Glutamatergic neuron (in vitro differentiated cells): ENCODE data around the gene RASGRP2. TPM values are rescaled to one million over a fixed set of nuclear protein-coding genes. Genes with fewer than 3 reads are reported as not detected.

Experiments
- DNase-seq: peaks from one replicate; pipeline ENCODE4 v3.0.0; 2022
- H3K27ac Mint-ChIP-seq: one replicate; pipeline ENCODE4 v1.8.0; 2020; ENCODE audit warnings: mild to moderate bottlenecking, mixed read lengths, inconsistent platforms; ENCODE audit not compliant: unreplicated experiment
- H3K27me3 Mint-ChIP-seq: one replicate; pipeline ENCODE4 v1.8.0; 2020; ENCODE audit warnings: mild to moderate bottlenecking, moderate library complexity, mixed read lengths, inconsistent platforms; ENCODE audit not compliant: unreplicated experiment
- H3K36me3 Mint-ChIP-seq: one replicate; pipeline ENCODE4 v1.8.0; 2020; ENCODE audit warnings: mild to moderate bottlenecking, mixed read lengths, inconsistent platforms; ENCODE audit not compliant: unreplicated experiment
- H3K4me1 Mint-ChIP-seq: one replicate; pipeline ENCODE4 v1.8.0; 2020; ENCODE audit warnings: mild to moderate bottlenecking, low read depth, mixed read lengths, inconsistent platforms; ENCODE audit not compliant: unreplicated experiment
- H3K4me3 Mint-ChIP-seq: one replicate; pipeline ENCODE4 v1.8.0; 2020; ENCODE audit warnings: mild to moderate bottlenecking, mixed read lengths, inconsistent platforms; ENCODE audit not compliant: unreplicated experiment
- H3K9me3 Mint-ChIP-seq: one replicate; pipeline ENCODE4 v1.8.0; 2020; ENCODE audit warnings: mild to moderate bottlenecking, moderate library complexity, mixed read lengths, inconsistent platforms; ENCODE audit not compliant: unreplicated experiment
- total RNA-seq: library from RNA; stranded (reverse); fragmentation: NEBNext Ultra II Directional; extraction: Animal tissue kit (Norgen Biotek cat#: 25700); gene quantifications from one replicate; pipeline ENCODE4 v1.2.1, GENCODE V29; 2021; ENCODE audit not compliant: unreplicated experiment
- TF ChIP-seq, protein P1 (sequence below): fragments of 200-600 bp; sonication (generic); IDR thresholded peaks from one replicate; pipeline ENCODE4 v1.5.0; 2021; ENCODE audit not compliant: partially characterized antibody, unreplicated experiment

The RASGRP2 gene
- total RNA-seq, 1 donor from 2014 or later: 2.9 TPM

DNA sequence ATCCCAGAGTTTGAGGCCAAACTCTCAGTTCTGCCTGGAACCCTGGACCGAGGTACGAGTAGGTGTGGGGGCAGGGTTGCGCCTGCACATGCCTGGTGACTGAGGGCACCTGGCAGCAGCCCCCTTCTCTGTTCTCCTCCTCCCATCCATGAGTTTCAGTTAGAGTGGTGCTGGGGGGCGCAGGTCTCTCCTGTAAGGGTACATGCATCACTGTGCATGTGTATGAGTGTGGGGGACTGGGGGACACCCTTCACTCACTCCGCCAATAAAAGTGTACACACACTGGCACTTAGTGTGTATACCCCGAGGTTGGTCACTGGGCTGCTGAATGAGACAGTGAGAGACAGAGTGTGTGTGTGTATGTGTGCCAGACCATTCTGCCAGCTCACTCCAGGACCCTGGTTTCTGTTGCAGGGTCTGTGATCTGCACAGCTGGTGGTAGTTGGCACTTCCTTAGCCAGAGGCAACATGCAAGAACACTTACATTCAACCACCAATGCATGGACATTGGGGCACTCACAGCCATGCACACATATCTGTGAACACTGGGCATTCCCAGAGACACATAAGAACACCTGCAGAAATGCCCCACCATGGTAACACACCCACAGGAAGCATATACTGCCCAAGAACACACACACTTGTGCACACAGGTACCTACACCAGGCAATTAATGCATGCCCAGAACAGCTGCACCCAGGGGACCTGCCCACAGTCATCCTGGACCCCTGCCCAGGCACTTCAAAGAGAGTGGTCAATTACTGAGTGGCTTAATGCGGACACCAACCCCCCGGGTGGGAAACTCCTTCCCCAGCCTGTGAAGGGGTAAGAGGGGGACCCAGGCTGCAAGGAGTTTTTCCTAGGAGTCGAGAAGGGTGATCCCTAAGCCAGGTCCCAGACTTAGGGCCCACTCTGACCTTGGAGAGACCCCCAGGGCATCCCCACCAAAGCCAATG lies 19.8 kb downstream of the RASGRP2 start:
- Mint-ChIP-seq H3K4me1 (peaks cover 26% of the 10 kb centered on the region), H3K4me3 (peak overlapping the region; percentile 76), H3K27me3 (peaks cover 26% of the 10 kb centered on the region), H3K9me3 (peaks cover 11% of the 10 kb centered on the region), H3K36me3 (no peaks in the 10 kb centered on the region), H3K27ac (peak overlapping the region; percentile 64)
- TF ChIP-seq, protein P1, sequence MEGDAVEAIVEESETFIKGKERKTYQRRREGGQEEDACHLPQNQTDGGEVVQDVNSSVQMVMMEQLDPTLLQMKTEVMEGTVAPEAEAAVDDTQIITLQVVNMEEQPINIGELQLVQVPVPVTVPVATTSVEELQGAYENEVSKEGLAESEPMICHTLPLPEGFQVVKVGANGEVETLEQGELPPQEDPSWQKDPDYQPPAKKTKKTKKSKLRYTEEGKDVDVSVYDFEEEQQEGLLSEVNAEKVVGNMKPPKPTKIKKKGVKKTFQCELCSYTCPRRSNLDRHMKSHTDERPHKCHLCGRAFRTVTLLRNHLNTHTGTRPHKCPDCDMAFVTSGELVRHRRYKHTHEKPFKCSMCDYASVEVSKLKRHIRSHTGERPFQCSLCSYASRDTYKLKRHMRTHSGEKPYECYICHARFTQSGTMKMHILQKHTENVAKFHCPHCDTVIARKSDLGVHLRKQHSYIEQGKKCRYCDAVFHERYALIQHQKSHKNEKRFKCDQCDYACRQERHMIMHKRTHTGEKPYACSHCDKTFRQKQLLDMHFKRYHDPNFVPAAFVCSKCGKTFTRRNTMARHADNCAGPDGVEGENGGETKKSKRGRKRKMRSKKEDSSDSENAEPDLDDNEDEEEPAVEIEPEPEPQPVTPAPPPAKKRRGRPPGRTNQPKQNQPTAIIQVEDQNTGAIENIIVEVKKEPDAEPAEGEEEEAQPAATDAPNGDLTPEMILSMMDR: no peak
- no peak for DNase-seq

DNA sequence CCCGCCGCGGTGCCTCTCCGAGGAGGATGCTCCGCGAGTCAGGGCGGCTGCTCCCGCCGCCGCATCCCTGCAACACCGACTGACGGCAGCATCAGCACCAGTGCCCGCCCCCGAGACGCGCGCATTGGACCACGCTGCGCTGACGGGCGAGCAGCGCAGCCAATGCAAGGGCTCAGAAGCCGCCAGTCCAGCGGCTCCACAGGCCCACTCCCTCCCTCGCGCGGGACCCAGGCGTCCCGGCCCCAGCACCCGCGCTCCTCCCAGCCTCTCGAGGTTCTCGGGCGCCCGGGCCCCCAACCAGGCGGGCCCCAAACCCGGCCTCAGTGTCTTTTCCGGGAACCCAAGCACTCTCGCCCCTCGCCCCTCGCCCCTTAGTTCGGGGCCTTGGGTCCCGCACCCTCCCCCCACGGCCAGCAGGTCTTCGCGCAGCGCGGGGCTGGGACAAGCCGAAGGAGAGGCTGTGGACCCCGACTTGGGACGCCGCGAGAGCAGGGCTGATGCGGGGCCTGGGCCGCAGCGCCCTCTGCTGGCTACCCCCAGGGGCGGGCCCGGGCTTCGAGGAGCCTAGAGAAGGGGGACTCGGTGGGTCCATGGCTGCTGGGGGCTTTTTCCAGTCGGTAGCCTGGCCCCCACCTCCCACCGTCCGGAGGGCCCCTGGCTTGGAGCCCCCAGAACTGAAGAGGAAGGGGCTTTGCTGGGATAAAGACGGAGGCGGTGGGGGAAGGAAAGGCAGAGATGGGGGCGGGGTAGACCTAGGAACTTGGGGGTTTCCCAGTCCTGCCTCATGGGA lies 20.6 kb downstream of the RASGRP2 start, which contains the start of gene NRXN2:
Gene NRXN2, minus strand, starts transcription at position 81 of the 790 bp plus-strand sequence. CDS start 9,498 bp downstream, outside the sequence.
- Mint-ChIP-seq H3K4me1 (peaks cover 26% of the 10 kb centered on the region), H3K9me3 (peaks cover 11% of the 10 kb centered on the region), H3K27me3 (peaks cover 26% of the 10 kb centered on the region), H3K27ac (peak within 1 kb of the TSS; percentile 64), H3K4me3 (peak within 1 kb of the TSS; percentile 89), H3K36me3 (no peaks in the 10 kb centered on the region)
- peak; percentile 93 for DNase-seq
- TF ChIP-seq, protein P1: peak; percentile 98

DNA sequence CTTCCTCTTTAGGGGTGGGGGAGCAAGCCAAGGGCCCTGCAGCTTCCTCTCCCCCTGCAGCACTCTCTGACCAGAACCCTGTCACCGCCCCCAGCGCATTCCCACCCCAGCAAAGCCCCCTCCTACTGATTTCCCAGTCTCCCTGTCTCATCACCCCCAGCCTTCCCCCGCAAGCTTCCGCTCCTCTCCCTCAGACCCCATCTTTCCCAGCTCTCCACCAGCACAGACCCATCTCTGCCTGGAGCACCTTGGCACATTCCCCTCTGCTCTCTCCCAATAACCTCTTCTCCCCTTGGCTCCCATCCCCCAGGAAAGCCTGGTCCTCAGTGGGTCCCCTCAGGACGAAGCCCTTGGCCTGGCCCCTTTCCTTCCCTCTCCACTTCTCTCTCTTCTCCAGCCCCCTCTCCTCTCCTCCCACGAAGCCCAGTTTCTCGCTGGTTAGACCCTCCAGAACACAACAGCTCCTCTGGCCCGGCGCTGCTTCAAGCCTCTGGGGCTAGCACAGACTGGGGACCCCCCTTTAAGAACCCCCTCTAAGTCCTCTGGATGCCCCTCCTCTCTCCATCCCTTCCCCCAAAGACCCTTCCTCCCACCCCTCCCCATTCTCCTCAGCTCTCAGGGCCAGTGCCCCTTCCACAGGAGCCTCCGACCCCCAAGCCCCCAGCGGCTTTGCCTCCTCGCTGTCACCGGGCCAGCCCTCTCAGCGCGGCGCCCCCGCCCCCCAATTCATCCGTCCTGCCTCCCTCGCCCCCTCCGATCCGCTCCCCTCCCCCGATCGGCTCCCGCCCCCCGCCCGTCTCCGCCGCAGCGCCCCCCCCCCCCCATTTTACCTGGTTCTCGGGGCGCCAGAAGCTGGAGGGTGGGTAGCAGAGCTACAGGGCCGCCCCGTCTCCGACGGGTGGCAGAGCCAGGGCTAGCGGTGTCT lies 21.5 kb downstream of the RASGRP2 start:
- no peaks in the 10 kb centered on the region for H3K36me3 Mint-ChIP-seq
- H3K27me3 Mint-ChIP-seq: peaks cover 27% of the 10 kb centered on the region
- DNase-seq: peak; percentile 31
- peak overlapping the region; percentile 89 for H3K4me3 Mint-ChIP-seq
- peaks cover 11% of the 10 kb centered on the region for H3K9me3 Mint-ChIP-seq
- peak overlapping the region; percentile 59 for H3K27ac Mint-ChIP-seq
- TF ChIP-seq, protein P1: no peak
- peaks cover 28% of the 10 kb centered on the region for H3K4me1 Mint-ChIP-seq

DNA sequence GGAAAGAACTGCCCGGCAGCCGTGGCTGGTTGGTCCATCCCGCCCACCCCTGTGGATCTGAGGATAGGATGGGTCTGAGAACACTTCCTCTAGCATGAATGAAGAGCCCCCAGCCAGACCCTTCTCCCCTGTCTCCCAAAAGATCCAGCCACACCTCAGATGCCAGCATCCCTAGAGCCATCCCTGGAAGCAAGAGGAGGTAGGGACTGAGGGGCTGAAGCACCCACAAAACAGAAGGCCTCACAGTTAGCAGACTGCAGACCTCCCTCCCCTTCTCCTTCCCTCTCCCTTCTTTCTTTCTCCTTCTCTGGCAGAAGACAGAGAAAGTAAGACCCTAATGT lies 22.6 kb downstream of the RASGRP2 start:
- TF ChIP-seq, protein P1: no peak
- peaks cover 28% of the 10 kb centered on the region for H3K27me3 Mint-ChIP-seq
- peak overlapping the region; percentile 89 for H3K4me3 Mint-ChIP-seq
- H3K4me1 Mint-ChIP-seq: peaks cover 30% of the 10 kb centered on the region
- peaks cover 11% of the 10 kb centered on the region for H3K9me3 Mint-ChIP-seq
- no peaks in the 10 kb centered on the region for H3K36me3 Mint-ChIP-seq
- DNase-seq: no peak
- H3K27ac Mint-ChIP-seq: no peak overlapping the region
